SK-N-SH (cell line): Measurements from ENCODE around the gene PIPOX. TPM values are rescaled to one million over a fixed set of nuclear protein-coding genes. Genes with fewer than 3 reads are reported as not detected.

Experiments
- CTCF ChIA-PET: fragments of 300-600, 350-600 bp; formaldehyde crosslinking; extraction: SDS; loops from one replicate; lab custom pipeline; 2021; lab: Yijun Ruan, JAX
- POLR2A ChIA-PET: fragments of 350-600 bp; sonication (Branson Sonifier 250); formaldehyde crosslinking; extraction: SDS; loops from one replicate; lab custom pipeline; 2020; ENCODE audit warnings: antibody characterized with exemption, inconsistent platforms; lab: Yijun Ruan, JAX
- DNase-seq: peaks from one replicate; pipeline ENCODE4 v3.0.0; 2012
- H2AFZ ChIP-seq: fragments of 200-600 bp; sonication (generic); 2 replicates; pipeline ENCODE4 v1.8.1; 2016; ENCODE audit warnings: antibody characterized with exemption, mild to moderate bottlenecking, low read depth
- H3F3A ChIP-seq: fragments of 200-600 bp; sonication (generic); replicated peaks from 2 replicates; pipeline ENCODE3; 2016; ENCODE audit warnings: antibody characterized with exemption, mild to moderate bottlenecking; ENCODE audit not compliant: insufficient read depth
- H3K27ac ChIP-seq, 2 experiments: fragments of 200-500 bp in 1 of 2; fragments of 200-600 bp in 1 of 2; sonication (Bioruptor generic) in 1 of 2; sonication (generic), shearing (Covaris generic) in 1 of 2; 2 replicates each; pipeline versions ENCODE4 v1.5.1 to v1.6.1; 2014 to 2016; ENCODE audit warnings: low read depth in 2 of 2, inconsistent platforms in 1 of 2, low read length in 1 of 2, mild to moderate bottlenecking in 1 of 2, mixed read lengths in 1 of 2
- H3K27me3 ChIP-seq: fragments of 200-600 bp; sonication (generic), shearing (Covaris generic); 2 replicates; pipeline ENCODE4 v1.6.1; 2016; ENCODE audit warnings: mixed run types; ENCODE audit not compliant: insufficient read depth
- H3K36me3 ChIP-seq, 2 experiments: fragments of 200-500 bp in 1 of 2; fragments of 200-600 bp in 1 of 2; sonication (Bioruptor generic) in 1 of 2; sonication (generic) in 1 of 2; replicated peaks in 1 of 2; 2 replicates each; pipeline versions ENCODE3 to v1.5.1; 2014 to 2016; ENCODE audit warnings: low read length in 1 of 2, mild to moderate bottlenecking in 1 of 2; ENCODE audit not compliant: insufficient read depth in 2 of 2, control insufficient read depth in 1 of 2
- H3K4me1 ChIP-seq, 2 experiments: fragments of 200-500 bp in 1 of 2; fragments of 200-600 bp in 1 of 2; sonication (Bioruptor generic) in 1 of 2; sonication (generic), shearing (Covaris generic) in 1 of 2; 2 replicates each; pipeline versions ENCODE4 v1.5.1 to v1.6.1; 2014 to 2016; ENCODE audit warnings: low read depth in 1 of 2, low read length in 1 of 2, mixed run types in 1 of 2; ENCODE audit not compliant: insufficient read depth in 2 of 2, control insufficient read depth in 1 of 2
- H3K4me2 ChIP-seq: fragments of 200-600 bp; sonication (generic), shearing (Covaris generic); 2 replicates; pipeline ENCODE4 v1.6.1; 2017; ENCODE audit warnings: mixed run types
- H3K4me3 ChIP-seq, 2 experiments: fragments of 200-500 bp in 1 of 2; fragments of 200-600 bp in 1 of 2; sonication (Bioruptor generic) in 1 of 2; sonication (generic), shearing (Covaris generic) in 1 of 2; 2 replicates each; pipeline versions ENCODE4 v1.5.1 to v1.8.1; 2014 to 2016; ENCODE audit warnings: low read depth in 2 of 2, inconsistent platforms in 1 of 2, low read length in 1 of 2, mild to moderate bottlenecking in 1 of 2, mixed read lengths in 1 of 2, moderate library complexity in 1 of 2
- H3K79me2 ChIP-seq: fragments of 200-600 bp; sonication (generic); 2 replicates; pipeline ENCODE4 v1.8.1; 2017; ENCODE audit warnings: mild to moderate bottlenecking; ENCODE audit not compliant: insufficient read depth
- H3K9ac ChIP-seq: fragments of 200-600 bp; sonication (generic); 2 replicates; pipeline ENCODE4 v1.6.1; 2017; ENCODE audit warnings: mixed run types
- H3K9me2 ChIP-seq: fragments of 200-600 bp; sonication (generic); 2 replicates; pipeline ENCODE4 v1.6.1; 2017; ENCODE audit warnings: mixed run types
- H3K9me3 ChIP-seq: fragments of 200-600 bp; sonication (generic); 2 replicates; pipeline ENCODE4 v1.6.1; 2017; ENCODE audit warnings: mixed run types, mild to moderate bottlenecking, moderate library complexity
- H4K20me1 ChIP-seq: fragments of 200-600 bp; sonication (generic); 2 replicates; pipeline ENCODE4 v1.6.1; 2017; ENCODE audit warnings: mild to moderate bottlenecking, mixed run types; ENCODE audit not compliant: insufficient read depth
- CHD2 ChIP-seq: fragments of 150-350 bp; IDR thresholded peaks from 2 replicates; pipeline ENCODE4 v1.6.1; 2018; ENCODE audit warnings: low read length; ENCODE audit not compliant: partially characterized antibody
- EP300 ChIP-seq, 2 experiments: IDR thresholded peaks; 2 replicates each; pipeline versions ENCODE4 v1.4.0 to v1.6.1; 2012; ENCODE audit warnings: borderline replicate concordance in 1 of 2, low read depth in 1 of 2, low read length in 1 of 2
- FOSL2 ChIP-seq: IDR thresholded peaks from 2 replicates; pipeline ENCODE4 v1.4.0; 2012; ENCODE audit warnings: low read depth, mild to moderate bottlenecking, moderate library complexity, borderline replicate concordance
- FOXJ3 ChIP-seq: sonication (generic); formaldehyde crosslinking; IDR thresholded peaks from 2 replicates; pipeline ENCODE4 v1.5.1; 2020; ENCODE audit warnings: mild to moderate bottlenecking, missing genetic modification reagents
- FOXM1 ChIP-seq: IDR thresholded peaks from 2 replicates; pipeline ENCODE4 v1.4.0; 2012; ENCODE audit warnings: low read depth, mild to moderate bottlenecking
- GATA2 ChIP-seq: sonication (generic); formaldehyde crosslinking; IDR thresholded peaks from 2 replicates; pipeline ENCODE4 v1.5.0; 2020; ENCODE audit warnings: mild to moderate bottlenecking, missing genetic modification reagents
- MAX ChIP-seq: IDR thresholded peaks from 2 replicates; pipeline ENCODE4 v1.4.0; 2012; ENCODE audit warnings: low read depth
- MXI1 ChIP-seq: IDR thresholded peaks from 2 replicates; pipeline ENCODE4 v1.6.1; 2012; ENCODE audit warnings: mild to moderate bottlenecking, low read depth, low read length, improper control_type of control experiment
- PBX3 ChIP-seq: IDR thresholded peaks from 2 replicates; pipeline ENCODE4; 2012
- REST ChIP-seq: IDR thresholded peaks from 2 replicates; pipeline ENCODE4 v1.6.1; 2012; ENCODE audit warnings: mild to moderate bottlenecking, low read depth, low read length, moderate library complexity
- SIN3A ChIP-seq: IDR thresholded peaks from 2 replicates; pipeline ENCODE4 v1.6.1; 2012; ENCODE audit warnings: low read depth, mild to moderate bottlenecking, low read length, moderate library complexity, borderline replicate concordance
- SMC3 ChIP-seq: IDR thresholded peaks from 2 replicates; pipeline ENCODE4 v1.6.1; 2012; ENCODE audit warnings: low read depth, low read length, improper control_type of control experiment
- TAF1 ChIP-seq: IDR thresholded peaks from 2 replicates; pipeline ENCODE4 v1.6.1; 2012; ENCODE audit warnings: low read depth, mild to moderate bottlenecking, low read length, moderate library complexity, borderline replicate concordance
- USF2 ChIP-seq: fragments of 150-350 bp; IDR thresholded peaks from 2 replicates; pipeline ENCODE4 v1.6.1; 2017; ENCODE audit warnings: antibody characterized with exemption, low read length, low read depth, borderline replicate concordance
- WGBS: methylation state at CpG from one replicate; pipeline ENCODE4 v1.1.6; 2017; ENCODE audit warnings: low lambda C conversion rate; 5-methylcytosine and 5-hydroxymethylcytosine counted together
- polyA plus RNA-seq, 3 experiments: library from polyadenylated mRNA; depleted of rRNA; stranded (reverse); fragments of >200 nt; gene quantifications; 2 replicates each; pipeline ENCODE4 v1.2.3, GENCODE V29; 2012

PIPOX gene
- polyA plus RNA-seq, 1 of the 3 experiments (the other 2 are of a cell fraction), result 0.31 TPM

GRCh38 chr17:29004081-29004692 lies 38.8 kb upstream of the PIPOX start:
- H3K36me3 ChIP-seq, result no peaks in the 10 kb centered on the region
- POLR2A ChIA-PET, result interaction anchor here (1.2 kb wide), 1 partner anchor 45 kb away, joined by 3 read pairs; no protein-coding TSS in a partner anchor
- TF ChIP-seq REST (peak; percentile 94), GATA2 (CRISPR knock-in tag) (no peak), SIN3A (no peak), PBX3 (no peak)
- no peak overlapping the region for H3K4me3 ChIP-seq
- no peaks in the 10 kb centered on the region for H4K20me1 ChIP-seq
- CTCF ChIA-PET, result interaction anchor here (0.8 to 7.2 kb wide), 9 partner anchors 18 to 129 kb away, joined by 3 to 53 read pairs (median 5); no protein-coding TSS in a partner anchor
- no peak overlapping the region for H3K9ac ChIP-seq
- no peak overlapping the region for H3K4me2 ChIP-seq
- no peak for DNase-seq
- no peaks in the 10 kb centered on the region for H3K9me3 ChIP-seq
- peaks cover 23% of the 10 kb centered on the region for H3K27me3 ChIP-seq
- H3K79me2 ChIP-seq, result no peaks in the 10 kb centered on the region
- no peak overlapping the region for H2AFZ ChIP-seq
- no peak overlapping the region for H3K27ac ChIP-seq
- peaks cover 4% of the 10 kb centered on the region for H3F3A ChIP-seq
- peaks cover 7 to 30% of the 10 kb centered on the region in 2 experiments; a peak in 2 of 4 replicates for H3K4me1 ChIP-seq
- no peaks in the 10 kb centered on the region for H3K9me2 ChIP-seq
- 61% methylated on average over 7 of the region's 20 CpGs for WGBS

- Histone ChIP-seq H3K27ac (peak within 1 kb of the TSS in 1 of 2 experiments; percentile 28; a peak in 1 of 4 replicates), H3K36me3 (no peaks in the 10 kb centered on the region), H3K4me1 (peaks cover 7 to 27% of the 10 kb centered on the region in 2 experiments; a peak in 2 of 4 replicates), H3K4me3 (peak within 1 kb of the TSS in 1 of 2 experiments; percentile 43; a peak in 3 of 4 replicates), H3K9me2 (no peaks in the 10 kb centered on the region), H3F3A (peaks cover 4% of the 10 kb centered on the region), H3K4me2 (peak within 1 kb of the TSS; percentile 57; the same call in 1 of the 2 replicates), H4K20me1 (no peaks in the 10 kb centered on the region), H3K9ac (no peak within 1 kb of the TSS), H3K79me2 (no peaks in the 10 kb centered on the region), H3K9me3 (no peaks in the 10 kb centered on the region), H3K27me3 (peaks cover 35% of the 10 kb centered on the region), H2AFZ (no peak within 1 kb of the TSS)
- peak; percentile 94 for DNase-seq
- CTCF ChIA-PET, result interaction anchor here (0.8 to 7.2 kb wide), 15 partner anchors 9 to 214 kb away, joined by 3 to 53 read pairs (median 5); no protein-coding TSS in a partner anchor
- POLR2A ChIA-PET, result interaction anchor here (1.0 kb wide), 3 partner anchors 9 to 53 kb away, joined by 3 to 4 read pairs (median 3); no protein-coding TSS in a partner anchor
- 9% methylated on average over 20 of the region's 43 CpGs for WGBS
- TF ChIP-seq FOXJ3 (CRISPR knock-in tag), result no peak
- peak; percentile 72; the same call in 1 of the 2 replicates for TF ChIP-seq MXI1
- no peak; the same call in 1 of the 2 replicates for TF ChIP-seq MAX
- TF ChIP-seq CHD2, result peak; percentile 48
- TF ChIP-seq FOXM1, result no peak
- peak; percentile 85; the same call in 1 of the 2 replicates for TF ChIP-seq SIN3A
- no peak for TF ChIP-seq FOSL2
- peak; percentile 9 to 25; a peak in 1 of 4 replicates for TF ChIP-seq EP300 (IDR thresholded peaks at IDR 0.05; ENCODE audit: borderline replicate concordance in 1 of 2, low read depth in 1 of 2, low read length in 1 of 2)
- TF ChIP-seq USF2, result no peak
- peak; percentile 10; the same call in 1 of the 2 replicates for TF ChIP-seq SMC3
- peak; percentile 30; the same call in 1 of the 2 replicates for TF ChIP-seq TAF1
Observed at GRCh38 chr17:29005936-29006511, 36.9 kb upstream of the PIPOX start, which contains the start of gene SEZ6. TSS of gene SEZ6 (minus strand) at chr17:29006033. CDS start at chr17:29005869, 164 bp downstream.
